Right atrium auricular region (tissue), 2 donors: Measurements from ENCODE around the gene PLA2G12A. TPM values are rescaled to one million over a fixed set of nuclear protein-coding genes. Genes with fewer than 3 reads are reported as not detected.

Experiments
- DNase-seq: peaks from one replicate; pipeline ENCODE4 v3.0.0-alpha.2; 2019; ENCODE audit warnings: low spot score
- H3K27ac ChIP-seq, 2 donors: fragments of 200-600 bp; sonication (generic); 1 replicate in 1 of 2; 2 replicates in 1 of 2; pipeline ENCODE4 v1.5.1; 2016 to 2019
- H3K27me3 ChIP-seq, 2 donors: fragments of 200-600 bp; sonication (generic); one replicate each; pipeline versions ENCODE4 v1.5.1 to v1.6.0; 2017 to 2019
- H3K36me3 ChIP-seq: fragments of 200-600 bp; sonication (generic); one replicate; pipeline ENCODE4 v1.5.1; 2016
- H3K4me1 ChIP-seq, 2 donors: fragments of 200-600 bp; sonication (generic); one replicate each; pipeline versions ENCODE4 v1.5.1 to v1.6.0; 2017 to 2019
- H3K4me3 ChIP-seq, 2 donors: fragments of 200-600 bp; sonication (generic); 1 replicate in 1 of 2; 2 replicates in 1 of 2; pipeline ENCODE4 v1.5.1; 2017 to 2019; ENCODE audit warnings: mild to moderate bottlenecking in 1 of 2, moderate library complexity in 1 of 2
- H3K9me3 ChIP-seq, 2 donors: fragments of 200-600 bp; sonication (generic); one replicate each; pipeline ENCODE4 v1.5.1; 2019
- total RNA-seq, 2 donors: library from RNA; depleted of rRNA; stranded (reverse); fragments of >200 nt; gene quantifications; one replicate each; pipeline ENCODE4 v1.1.0, GENCODE V29; 2016
- TF ChIP-seq, protein P1 (sequence below), 2 donors: fragments of 200-600 bp; sonication (generic); IDR thresholded peaks; one replicate each; pipeline ENCODE4 v1.5.1; 2019; ENCODE audit warnings: antibody characterized with exemption in 2 of 2

Gene PLA2G12A
- total RNA-seq, 2 donors from 2014 or later, result 52.1 to 56.4 TPM

DNA sequence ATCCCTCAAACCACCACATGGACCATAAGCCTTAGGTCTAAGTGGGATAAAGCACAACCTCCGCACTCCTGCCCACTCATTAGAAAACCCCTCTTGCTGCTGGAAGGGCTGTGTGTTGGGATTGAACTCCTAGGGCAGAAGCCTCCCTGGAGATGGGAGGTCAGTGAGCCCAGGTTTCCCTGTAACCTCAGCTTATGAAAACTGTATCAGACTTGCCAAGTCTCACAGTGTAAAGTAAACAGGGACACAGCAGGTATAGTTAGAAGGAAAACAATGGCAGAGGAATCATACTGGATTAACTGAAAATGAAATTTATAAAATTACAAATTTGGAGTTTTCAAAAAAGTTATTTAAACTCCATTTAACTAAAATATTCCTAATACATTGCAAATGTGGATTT lies 56.6 kb downstream of the PLA2G12A start:
- Histone ChIP-seq H3K4me1 (no peaks in the 10 kb centered on the region), H3K27me3 (no peaks in the 10 kb centered on the region), H3K4me3 (no peak overlapping the region), H3K9me3 (no peaks in the 10 kb centered on the region), H3K27ac (no peak overlapping the region), H3K36me3 (no peaks in the 10 kb centered on the region)
- TF ChIP-seq, protein P1, sequence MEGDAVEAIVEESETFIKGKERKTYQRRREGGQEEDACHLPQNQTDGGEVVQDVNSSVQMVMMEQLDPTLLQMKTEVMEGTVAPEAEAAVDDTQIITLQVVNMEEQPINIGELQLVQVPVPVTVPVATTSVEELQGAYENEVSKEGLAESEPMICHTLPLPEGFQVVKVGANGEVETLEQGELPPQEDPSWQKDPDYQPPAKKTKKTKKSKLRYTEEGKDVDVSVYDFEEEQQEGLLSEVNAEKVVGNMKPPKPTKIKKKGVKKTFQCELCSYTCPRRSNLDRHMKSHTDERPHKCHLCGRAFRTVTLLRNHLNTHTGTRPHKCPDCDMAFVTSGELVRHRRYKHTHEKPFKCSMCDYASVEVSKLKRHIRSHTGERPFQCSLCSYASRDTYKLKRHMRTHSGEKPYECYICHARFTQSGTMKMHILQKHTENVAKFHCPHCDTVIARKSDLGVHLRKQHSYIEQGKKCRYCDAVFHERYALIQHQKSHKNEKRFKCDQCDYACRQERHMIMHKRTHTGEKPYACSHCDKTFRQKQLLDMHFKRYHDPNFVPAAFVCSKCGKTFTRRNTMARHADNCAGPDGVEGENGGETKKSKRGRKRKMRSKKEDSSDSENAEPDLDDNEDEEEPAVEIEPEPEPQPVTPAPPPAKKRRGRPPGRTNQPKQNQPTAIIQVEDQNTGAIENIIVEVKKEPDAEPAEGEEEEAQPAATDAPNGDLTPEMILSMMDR (IDR thresholded peaks at IDR 0.05), result no peak
- no peak for DNase-seq

DNA sequence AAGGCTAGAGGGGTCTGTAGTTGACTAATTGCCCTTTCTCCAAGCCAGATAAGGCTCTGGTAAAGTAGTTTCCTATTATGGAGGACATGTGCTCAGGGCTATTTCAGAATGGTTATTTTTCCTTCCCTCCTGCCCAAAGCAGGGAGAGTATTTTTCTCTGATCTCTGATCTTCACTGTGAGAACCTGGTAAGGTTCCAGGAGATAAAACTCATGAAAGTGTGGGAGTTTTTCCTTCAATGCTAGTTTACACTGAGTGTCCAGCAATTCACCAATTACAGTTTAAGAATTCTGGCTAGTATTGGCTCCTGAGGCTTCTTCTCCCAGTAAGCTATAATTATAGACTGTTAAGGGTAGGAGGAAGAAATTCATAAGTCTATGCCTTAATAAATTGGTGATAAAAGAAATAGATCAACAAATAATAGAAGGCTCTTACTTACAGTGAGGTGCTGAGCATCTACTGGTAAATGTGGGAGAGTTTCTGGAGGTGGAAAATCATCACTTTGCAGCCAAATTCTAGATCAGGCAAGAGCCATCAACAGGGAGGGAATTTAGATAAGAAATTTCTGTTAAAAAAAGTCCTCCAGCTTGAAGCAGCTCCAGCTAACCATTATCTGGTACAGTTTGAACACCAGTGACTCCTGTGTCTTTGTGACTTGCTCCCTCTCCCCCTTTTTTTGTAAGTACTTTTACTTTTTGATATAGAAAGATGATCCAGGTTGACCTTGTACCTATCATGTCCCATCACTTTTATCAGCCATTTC lies 57.5 kb downstream of the PLA2G12A start:
- TF ChIP-seq, protein P1 (IDR thresholded peaks at IDR 0.05), result no peak
- DNase-seq, result no peak
- no peaks in the 10 kb centered on the region for H3K4me1 ChIP-seq
- H3K27me3 ChIP-seq, result no peaks in the 10 kb centered on the region
- H3K27ac ChIP-seq, result no peak overlapping the region
- H3K9me3 ChIP-seq, result no peaks in the 10 kb centered on the region
- H3K4me3 ChIP-seq, result no peak overlapping the region
- no peaks in the 10 kb centered on the region for H3K36me3 ChIP-seq

DNA sequence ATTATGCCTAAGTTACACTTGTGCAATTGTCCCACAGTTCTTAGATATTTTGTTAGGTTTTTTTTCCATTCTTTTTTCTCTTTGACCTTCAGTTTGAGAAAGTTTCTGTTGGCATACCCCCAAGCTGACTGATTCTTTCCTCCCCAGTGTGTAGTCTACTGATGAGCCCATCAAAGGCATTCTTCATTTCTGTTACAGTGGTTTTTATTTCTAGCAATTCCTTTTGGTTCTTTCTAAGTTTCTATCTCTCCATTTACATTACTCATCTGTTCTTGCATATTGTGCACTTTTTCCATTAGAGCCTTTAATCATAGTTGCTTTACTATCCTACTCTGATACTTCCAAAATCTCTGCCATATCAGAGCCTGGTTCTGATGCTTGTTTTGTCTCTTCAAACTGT lies 58.5 kb downstream of the PLA2G12A start:
- Histone ChIP-seq H3K27me3 (no peaks in the 10 kb centered on the region), H3K4me3 (no peak overlapping the region), H3K4me1 (no peaks in the 10 kb centered on the region), H3K9me3 (no peaks in the 10 kb centered on the region), H3K27ac (no peak overlapping the region), H3K36me3 (no peaks in the 10 kb centered on the region)
- DNase-seq, result no peak
- TF ChIP-seq, protein P1 (IDR thresholded peaks at IDR 0.05), result no peak

DNA sequence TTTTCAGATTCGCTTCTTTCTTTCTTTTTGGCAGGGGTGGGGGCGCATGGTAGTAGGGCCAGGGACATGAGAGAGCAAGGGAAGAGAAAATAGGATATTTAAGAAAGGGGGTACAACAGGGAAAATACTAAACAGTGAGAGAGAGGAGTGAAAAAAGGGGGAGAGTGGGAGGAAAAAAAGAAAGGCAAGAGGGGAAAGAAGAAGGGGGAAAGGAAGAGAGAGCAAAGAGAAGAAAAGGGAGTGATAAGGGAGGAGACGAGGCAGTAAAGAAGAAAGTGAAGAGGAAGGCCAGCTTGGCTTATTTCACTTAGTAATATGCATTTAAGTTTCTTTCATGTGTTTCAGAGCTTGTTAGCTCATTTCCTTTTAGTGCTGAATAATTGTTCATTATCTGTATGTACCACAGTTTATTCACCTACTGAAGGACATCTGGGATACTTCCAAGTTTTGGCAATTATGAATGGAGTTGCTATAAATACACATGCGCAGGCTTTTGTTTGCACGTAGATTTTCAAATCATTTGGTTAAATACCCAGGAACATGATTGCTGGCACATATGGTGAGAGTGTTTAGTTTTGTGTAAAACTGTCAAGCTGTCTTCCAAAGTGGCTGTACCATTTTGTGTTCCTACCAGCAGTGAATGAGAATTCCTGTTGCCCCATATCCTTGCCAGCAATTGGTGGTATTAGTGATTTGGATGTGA lies 63.9 kb downstream of the PLA2G12A start:
- TF ChIP-seq, protein P1 (IDR thresholded peaks at IDR 0.05), result no peak
- no peak overlapping the region for H3K4me3 ChIP-seq
- no peaks in the 10 kb centered on the region for H3K9me3 ChIP-seq
- no peaks in the 10 kb centered on the region for H3K27me3 ChIP-seq
- no peak for DNase-seq
- H3K27ac ChIP-seq, result no peak overlapping the region
- H3K4me1 ChIP-seq, result peaks cover 0 to 4% of the 10 kb centered on the region in 2 donors
- no peaks in the 10 kb centered on the region for H3K36me3 ChIP-seq

DNA sequence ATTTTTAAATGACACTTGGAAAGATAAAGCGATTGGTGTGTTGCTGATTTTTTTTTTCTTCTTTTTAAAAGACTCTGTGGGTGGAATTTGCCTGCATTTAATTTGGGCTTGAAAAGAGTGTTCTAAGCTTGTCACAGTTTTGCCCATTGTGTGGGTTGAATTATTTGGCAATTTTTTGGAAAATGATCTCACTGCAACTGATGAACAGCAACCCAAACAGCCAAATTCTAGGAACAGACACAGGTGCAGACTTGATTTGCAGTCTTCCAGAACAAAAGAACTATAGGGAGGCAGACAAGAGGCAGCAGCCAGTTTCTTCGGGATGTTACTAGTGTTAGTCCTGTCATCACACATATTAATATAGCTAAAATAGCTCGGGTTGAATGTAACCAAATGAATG lies 67.1 kb downstream of the PLA2G12A start:
- TF ChIP-seq, protein P1 (IDR thresholded peaks at IDR 0.05), result no peak
- no peak for DNase-seq
- no peak overlapping the region for H3K4me3 ChIP-seq

More for the DNA sequence above, 67.1 kb downstream of the PLA2G12A start:
- H3K4me1 ChIP-seq, result peaks cover 0 to 4% of the 10 kb centered on the region in 2 donors
- no peaks in the 10 kb centered on the region for H3K27me3 ChIP-seq
- H3K27ac ChIP-seq, result no peak overlapping the region
- H3K36me3 ChIP-seq, result no peaks in the 10 kb centered on the region
- no peaks in the 10 kb centered on the region for H3K9me3 ChIP-seq
